Uterus (tissue), 2 donors: ENCODE data around the gene RALB.

Experiments used
- CTCF ChIP-seq, 4 experiments: fragments of 200-600 bp in 2 of 4; fragments of 450-650 bp in 2 of 4; sonication (generic) in 2 of 4; IDR thresholded peaks; one replicate each; pipeline ENCODE4 v1.5.1; 2016 to 2019; ENCODE audit warnings: antibody characterized with exemption in 4 of 4, mild to moderate bottlenecking in 2 of 4, moderate library complexity in 1 of 4
- POLR2A ChIP-seq, 2 donors: fragments of 450-650 bp; IDR thresholded peaks; one replicate each; pipeline ENCODE4 v1.6.1; 2016; ENCODE audit warnings: antibody characterized with exemption in 2 of 2, mild to moderate bottlenecking in 1 of 2, moderate library complexity in 1 of 2

- TF ChIP-seq CTCF (IDR thresholded peaks at IDR 0.05) = no peak
- no peak for TF ChIP-seq POLR2A (IDR thresholded peaks at IDR 0.05)
Measured at GRCh38 chr2:120319686-120320317, 67.2 kb downstream of the RALB start.
